Sciatic nerve (tissue), 2 donors: ENCODE results near the gene ACKR3. TPM values are rescaled to one million over a fixed set of nuclear protein-coding genes. Genes with fewer than 3 reads are reported as not detected.

Source experiments
- ATAC-seq: fragments of 200-7000 bp; cut with Tn5 transposase; one replicate; pipeline ENCODE4 v1.9.1; 2020; ENCODE audit warnings: mild to moderate bottlenecking, moderate library complexity
- DNase-seq: peaks from one replicate; pipeline ENCODE4 v3.0.0-alpha.2; 2020; ENCODE audit warnings: low spot score
- intact Hi-C: fragments of 100-400 bp; cut with DNase I; formaldehyde crosslinking; loops from one replicate; pipeline ENCODE4 v1.14.2; 2022
- total RNA-seq: library from RNA; stranded (reverse); fragmentation: NEBNext Ultra II Directional; extraction: Animal tissue kit (Norgen Biotek cat#: 25700); gene quantifications from one replicate; pipeline ENCODE4 v1.2.1, GENCODE V29; 2021
- donor health status: DM: no; HTN: no; CAD: no.
- donor health status: DM: no; HTN: no; CAD: no.

ACKR3 gene
- total RNA-seq, 1 donor from 2014 or later = 90.5 TPM

DNA sequence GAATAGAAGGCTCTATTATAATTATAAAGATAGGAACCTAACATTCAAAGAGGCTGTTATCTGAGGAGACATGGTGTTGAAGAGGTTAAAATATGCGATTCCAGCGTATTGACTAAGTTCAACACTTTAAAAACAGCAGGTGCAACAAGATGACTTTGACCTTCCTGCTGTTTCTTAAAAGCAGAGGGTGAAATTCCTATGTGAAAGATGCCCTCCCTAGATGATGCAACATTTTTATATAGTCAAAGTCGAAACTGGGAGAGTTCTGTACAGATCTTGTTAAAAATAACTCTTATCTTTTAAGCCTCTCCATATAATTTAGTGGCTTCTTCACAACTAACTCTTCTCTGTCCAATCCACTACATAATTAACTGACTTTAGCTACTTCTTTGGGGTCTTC is 4.4 kb upstream of the ACKR3 start:
- intact Hi-C loops = no loop called here
- ATAC-seq = no peak
- no peak for DNase-seq

DNA sequence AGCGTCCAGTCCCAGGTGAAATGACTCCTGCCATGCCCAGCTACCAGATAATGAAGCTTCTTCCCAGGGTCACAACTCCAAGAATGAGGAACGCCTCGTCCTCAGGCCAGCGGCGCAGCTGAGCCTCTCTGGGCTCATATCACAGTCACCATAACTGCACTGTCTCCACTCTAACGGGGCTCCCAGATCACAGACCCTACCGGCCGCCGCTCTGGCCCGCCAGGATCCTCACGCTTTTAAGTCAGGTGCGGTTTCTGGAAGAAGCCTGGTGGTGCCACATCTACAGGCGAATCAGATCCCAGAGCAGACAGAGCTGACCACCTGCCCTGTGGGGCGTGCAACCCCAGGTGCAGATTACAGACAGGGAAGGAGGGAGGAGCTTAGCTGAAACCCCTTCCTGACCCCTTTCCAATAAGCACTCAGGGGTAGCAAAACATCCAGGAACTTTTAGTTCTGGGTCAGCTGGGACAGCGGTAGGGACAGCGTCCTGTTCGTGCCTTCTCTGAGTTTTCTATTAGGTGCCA is 3.7 kb upstream of the ACKR3 start:
- DNase-seq (no peak), ATAC-seq (no peak)
- intact Hi-C loops = no loop called here

DNA sequence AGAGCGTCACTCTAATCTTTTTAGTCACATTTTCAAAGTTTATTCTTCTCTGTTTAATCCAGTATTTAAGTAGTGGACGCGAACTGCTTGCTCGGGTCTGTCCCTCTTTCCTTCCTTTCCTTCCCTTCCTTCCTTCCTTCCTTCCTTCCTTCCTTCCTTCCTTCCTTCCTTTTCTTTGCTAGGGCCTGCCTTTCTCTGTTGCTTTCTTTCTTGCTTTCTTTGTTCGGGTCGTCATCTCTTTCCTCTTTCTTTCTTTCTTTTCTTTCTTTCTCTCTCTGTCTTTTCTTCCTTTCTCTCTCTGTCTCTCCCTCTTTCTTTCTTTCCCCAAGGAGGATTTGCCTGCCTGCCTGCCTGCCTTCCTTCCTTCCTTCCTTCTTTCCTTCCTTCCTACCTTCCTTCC is 3.0 kb upstream of the ACKR3 start:
- no peak for ATAC-seq
- intact Hi-C loops = no loop called here
- no peak for DNase-seq

DNA sequence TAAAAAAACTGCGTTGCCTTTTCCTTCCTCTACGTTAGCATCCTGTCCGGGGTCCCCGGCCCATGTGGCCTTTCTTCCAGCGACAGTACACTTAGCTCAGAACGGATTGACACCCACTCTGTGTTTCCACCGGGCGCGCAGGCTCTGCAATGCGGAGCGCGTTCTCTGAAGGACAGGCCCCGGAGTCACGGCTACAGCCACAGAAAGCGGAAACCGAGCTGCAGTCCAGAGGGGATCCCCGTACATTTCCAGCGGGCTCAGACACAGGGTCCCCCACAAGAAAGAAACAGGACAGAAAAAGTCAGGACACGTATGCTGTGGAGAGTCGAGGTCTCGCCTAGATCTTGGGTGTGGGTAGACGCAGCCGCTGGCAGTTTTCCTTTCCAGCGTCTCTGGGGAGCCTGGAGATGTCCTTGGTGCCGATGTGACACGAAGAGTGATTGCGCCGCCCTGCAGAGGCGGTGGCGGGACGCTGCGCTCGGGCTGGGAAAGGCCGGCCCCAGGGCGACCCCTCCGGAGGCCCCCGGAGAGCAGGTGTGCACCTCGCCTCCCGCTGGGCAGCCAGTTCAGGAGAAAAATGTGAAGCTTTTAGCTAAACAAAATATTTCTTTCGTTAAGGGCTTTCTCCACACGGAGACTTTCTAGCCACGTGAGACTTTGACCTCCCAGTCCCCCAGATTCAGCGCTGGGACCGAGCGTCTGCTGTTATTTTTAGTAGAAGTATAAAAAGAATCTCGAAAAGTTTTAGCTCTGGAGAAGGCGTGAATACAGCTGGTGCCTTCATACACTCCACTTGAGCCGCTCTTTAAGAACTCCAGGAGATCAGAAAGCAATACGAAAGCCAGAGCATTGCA is 1.3 kb upstream of the ACKR3 start:
- peak; percentile 54 for ATAC-seq
- DNase-seq = peak; percentile 78
- intact Hi-C loops = no loop called here

DNA sequence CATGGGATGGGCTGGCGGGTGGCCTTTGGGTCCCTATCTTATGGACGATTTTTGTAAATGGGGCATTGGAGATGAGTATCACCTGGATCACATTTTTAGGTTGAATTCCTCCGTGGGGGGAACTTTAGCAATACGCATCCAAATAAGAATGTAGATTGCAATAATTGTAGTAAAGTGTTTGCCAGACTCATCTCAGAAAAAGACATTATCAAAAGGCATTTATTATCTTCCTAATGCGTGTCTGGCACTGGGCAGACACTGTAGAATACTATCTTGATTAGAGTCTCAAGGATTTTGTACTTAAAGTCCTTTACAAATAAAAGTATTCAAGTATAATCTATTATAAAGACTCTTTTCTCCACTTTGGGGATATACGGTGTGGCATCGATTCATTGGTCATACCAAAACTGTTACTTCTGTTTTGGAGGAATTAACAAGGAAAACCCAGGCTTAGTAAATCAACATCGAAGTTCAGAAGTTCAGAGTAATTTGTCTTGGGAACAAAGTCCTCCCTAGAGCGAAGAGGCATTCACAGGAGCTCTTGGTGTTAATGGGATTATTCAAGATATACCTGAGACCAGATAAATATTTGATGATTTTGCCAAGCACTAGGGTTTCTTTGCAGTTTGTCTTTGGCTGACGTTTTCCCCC is 578 bp upstream of the ACKR3 start:
- ATAC-seq = no peak
- no peak for DNase-seq
- intact Hi-C loops = no loop called here

DNA sequence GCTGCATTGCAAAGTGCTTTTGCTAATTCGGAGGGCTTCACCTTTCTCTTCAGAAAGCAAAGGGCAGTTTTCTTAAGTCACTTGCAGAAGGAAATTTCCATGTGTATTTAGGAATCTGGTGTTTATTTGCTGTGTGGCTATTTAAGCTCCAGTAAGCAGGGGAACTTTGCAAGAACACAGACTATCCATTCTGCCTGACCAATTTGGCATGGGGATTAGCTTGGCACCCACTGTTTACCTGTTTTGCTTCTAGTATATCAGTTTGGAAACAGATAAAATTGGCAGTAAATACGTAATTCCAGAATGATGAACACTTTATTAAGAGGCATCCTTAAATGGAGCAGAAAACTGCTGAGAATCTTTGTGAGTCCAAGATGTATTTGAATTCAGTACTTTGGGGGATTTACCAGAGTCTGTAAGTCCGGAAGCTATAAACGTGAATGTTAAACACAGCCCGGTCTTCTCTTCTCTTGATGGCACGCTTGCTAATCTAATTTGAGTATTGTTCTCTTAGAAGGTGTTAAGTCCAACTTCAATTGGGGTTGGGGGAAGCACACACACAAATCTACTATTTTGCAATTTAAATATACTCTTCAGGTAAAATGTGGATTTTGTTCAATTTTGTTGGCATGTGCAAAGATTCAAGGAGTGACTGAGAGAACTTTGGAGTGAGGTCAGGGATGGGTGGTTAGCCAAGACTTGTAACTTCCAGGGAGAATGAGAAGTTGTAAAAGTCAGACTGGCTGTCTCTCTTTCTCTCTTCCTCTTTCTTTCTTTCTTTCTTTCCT is 650 bp downstream of the ACKR3 start:
- no peak for DNase-seq
- no peak for ATAC-seq

DNA sequence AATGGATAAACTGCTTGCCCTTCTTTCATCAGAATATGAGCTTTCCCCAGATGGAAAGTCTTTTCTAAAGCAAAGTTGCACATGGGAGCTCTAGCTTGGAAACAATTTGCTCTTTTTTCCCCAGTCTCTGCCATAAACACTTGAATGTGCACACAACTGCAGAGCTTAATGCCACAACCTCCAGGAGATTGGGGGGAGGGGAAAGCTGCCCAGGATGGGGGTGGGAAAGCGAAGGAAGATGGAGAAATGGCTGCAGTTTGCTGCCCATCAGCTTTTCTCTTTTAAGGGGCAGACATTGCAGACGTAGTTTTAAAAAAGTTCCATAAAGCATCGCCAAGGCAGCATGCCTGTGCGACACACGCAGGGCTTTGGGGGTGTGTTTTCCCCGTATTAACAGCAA is 1.5 kb downstream of the ACKR3 start:
- ATAC-seq = no peak
- intact Hi-C loops = no loop called here
- no peak for DNase-seq

More for the DNA sequence above, 650 bp downstream of the ACKR3 start:
- intact Hi-C loops = no loop called here

DNA sequence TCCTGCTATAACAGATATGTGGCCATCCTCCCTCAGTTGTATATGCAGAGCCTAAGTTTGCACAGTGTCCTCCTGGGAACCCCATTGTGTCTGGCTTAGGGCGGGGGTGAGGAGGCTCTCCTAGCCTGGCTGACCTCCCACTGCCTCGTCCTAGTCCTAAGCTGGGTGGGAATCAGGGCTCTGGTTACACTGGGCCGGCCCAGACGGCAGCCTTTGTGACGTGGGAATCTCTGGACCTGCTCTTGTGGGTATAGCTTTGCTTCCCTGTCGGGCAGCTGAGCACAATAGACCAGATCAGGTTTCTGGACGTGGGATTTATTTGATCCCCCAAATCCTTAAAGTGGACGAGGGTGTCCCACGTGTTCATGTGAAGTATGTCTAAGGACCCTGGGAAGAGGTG is 2.9 kb downstream of the ACKR3 start:
- intact Hi-C loops = no loop called here

DNA sequence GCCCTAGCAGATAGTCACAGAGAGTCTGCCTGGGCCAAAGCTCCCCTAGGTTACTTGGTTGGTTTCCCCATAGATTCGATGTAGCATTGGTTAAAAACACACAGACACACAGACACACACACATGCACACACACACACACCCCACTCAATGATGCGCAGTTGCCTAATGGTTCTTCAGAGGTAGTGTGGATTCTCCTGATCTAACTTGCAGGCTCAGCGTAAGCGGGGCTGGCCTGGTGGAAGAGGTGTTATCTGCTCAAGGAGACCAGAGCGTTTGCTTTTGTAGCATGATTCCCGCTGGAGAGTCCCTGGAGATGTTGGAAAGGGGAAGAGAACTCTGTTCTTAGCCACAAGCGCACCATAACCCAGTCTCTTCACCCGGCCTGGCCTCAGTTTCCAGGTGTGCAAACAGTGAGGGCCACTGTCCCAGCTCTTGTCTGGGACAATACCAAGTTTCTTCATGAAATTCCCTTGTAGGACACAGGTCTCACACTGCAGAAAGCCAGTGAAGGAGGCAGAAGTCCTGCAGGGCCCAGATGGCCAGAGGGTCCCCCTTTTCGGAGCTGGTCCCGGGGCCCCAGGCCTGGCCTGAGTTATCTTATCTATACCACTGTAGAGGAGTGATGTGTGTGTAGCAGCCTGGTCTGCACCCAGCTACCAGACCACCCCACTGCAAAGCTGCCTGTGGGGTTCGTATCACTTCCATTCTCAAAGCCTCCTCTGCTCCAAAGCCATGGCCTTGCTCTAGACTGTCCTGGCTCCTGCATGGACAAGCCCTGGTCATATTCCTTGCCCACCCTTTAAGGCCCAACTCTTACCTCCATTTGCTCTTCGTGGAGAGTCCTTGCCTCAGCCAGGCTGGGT is 3.7 kb downstream of the ACKR3 start:
- DNase-seq = no peak
- ATAC-seq = no peak
- intact Hi-C loops = no loop called here

More for the DNA sequence above, 2.9 kb downstream of the ACKR3 start:
- ATAC-seq = peak; percentile 11
- no peak for DNase-seq

DNA sequence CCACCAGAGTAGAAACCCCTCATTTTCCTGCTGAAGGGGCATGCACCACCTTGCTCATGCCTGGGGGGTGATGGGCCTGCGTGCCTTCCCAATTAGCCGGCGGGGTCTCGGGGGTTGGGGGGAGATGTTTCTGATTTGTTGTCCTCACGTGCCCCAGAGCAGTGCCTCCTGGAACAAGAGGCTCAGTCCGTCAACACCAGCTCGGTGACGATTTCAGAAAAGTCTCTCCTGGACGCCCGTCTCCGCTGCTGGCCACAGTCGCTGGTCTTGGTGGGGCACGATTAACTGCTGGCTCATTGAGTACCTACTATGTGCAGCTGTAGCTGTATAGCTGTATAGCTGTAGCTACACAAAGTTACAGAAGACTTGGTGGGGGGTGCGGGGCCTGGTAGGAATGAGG is 4.4 kb downstream of the ACKR3 start:
- intact Hi-C loops = no loop called here
- no peak for ATAC-seq
- no peak for DNase-seq

DNA sequence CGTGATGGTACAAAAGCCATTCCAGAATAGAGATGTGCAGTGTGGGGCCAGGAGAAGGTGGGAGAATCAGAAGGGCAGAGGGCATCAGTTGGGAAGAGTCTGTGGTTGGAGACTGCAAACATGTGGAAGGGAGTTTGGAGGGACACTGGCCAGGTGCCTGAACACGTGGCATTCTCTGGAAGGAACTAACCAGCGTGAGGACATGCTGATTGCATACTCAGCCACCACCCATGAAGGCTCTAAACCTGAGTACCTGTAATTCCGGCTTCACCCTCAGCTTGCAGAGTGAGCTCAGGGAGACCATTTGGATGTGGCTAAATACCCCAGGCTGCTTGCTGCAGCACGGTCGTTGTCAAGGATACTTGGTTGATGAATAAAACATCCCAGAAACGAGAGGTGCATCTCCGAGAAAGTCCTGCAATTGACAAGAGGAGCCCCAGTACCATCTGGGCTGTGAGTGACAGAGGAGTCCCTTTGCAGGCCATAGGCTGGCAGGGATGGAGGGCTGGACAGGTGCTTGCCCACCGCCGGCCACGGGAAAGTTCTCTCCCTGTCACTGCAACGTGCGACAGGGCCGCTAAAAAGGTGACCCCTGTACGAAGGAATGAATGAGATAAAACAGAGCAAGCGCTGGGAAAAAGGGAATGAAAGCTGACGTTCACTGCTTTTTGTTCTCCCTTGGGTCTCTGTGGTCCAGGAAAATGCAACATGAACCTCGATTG is 5.0 kb downstream of the ACKR3 start:
- DNase-seq (no peak), ATAC-seq (no peak)
- intact Hi-C loops = no loop called here

DNA sequence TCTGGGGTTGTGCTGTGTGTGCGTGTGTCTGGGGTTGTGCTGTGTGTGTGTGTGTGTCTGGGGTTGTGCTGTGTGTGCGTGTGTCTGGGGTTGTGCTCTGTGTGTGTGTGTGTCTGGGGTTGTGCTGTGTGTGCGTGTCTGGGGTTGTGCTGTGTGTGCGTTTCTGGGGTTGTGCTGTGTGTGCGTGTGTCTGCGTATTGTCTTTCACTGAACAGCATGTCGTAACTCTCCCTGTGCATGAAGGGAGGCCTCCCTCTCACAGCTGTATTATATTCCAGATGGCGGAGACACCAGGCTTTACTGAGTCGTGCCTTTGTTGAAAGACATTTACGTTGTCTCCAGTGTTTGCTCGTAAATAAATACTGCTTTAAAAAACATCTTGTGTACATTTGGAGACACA is 5.9 kb downstream of the ACKR3 start:
- DNase-seq (no peak), ATAC-seq (no peak)
- intact Hi-C loops = no loop called here

DNA sequence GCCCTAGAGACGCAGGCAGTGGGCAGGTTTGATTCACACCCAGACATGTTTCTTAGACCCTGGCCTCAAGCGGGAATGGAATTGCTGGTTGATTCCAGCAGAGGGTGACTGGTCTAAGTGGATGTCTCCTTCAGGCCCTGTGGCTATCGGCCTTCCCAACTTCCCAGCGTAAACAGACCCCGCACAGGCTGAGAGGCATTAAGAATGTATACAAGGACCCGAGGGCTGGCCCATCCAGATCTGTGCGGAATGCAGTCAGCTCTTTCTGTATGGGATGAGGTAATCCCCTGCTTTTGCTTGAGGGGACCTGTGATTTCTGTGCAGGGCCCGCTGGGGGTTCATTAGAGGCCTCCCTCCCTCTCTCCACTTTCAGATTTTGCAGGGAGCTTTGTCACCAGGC is 6.5 kb downstream of the ACKR3 start:
- intact Hi-C loops = no loop called here
- ATAC-seq = no peak
- no peak for DNase-seq

DNA sequence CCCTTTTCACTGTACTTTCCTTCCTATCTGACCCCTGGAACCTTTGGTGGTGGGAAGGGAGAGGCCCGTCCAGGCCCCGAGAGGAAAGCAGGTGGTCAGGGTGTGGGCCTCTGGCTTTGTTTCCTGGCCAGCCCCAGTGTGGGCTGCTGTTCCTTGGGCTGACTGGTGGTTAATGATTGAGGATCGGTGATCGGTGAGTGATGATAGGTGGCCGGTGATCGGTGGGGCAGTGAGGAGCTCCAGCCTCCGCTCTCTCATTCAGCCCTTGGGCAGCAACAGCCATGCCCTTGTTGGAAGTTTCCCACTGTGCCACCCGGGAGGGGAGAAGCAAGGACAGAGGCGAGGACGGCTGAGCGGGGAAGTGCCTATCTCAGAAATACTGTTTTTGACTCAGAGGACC is 7.3 kb downstream of the ACKR3 start:
- DNase-seq (no peak), ATAC-seq (no peak)
- intact Hi-C loops = no loop called here

DNA sequence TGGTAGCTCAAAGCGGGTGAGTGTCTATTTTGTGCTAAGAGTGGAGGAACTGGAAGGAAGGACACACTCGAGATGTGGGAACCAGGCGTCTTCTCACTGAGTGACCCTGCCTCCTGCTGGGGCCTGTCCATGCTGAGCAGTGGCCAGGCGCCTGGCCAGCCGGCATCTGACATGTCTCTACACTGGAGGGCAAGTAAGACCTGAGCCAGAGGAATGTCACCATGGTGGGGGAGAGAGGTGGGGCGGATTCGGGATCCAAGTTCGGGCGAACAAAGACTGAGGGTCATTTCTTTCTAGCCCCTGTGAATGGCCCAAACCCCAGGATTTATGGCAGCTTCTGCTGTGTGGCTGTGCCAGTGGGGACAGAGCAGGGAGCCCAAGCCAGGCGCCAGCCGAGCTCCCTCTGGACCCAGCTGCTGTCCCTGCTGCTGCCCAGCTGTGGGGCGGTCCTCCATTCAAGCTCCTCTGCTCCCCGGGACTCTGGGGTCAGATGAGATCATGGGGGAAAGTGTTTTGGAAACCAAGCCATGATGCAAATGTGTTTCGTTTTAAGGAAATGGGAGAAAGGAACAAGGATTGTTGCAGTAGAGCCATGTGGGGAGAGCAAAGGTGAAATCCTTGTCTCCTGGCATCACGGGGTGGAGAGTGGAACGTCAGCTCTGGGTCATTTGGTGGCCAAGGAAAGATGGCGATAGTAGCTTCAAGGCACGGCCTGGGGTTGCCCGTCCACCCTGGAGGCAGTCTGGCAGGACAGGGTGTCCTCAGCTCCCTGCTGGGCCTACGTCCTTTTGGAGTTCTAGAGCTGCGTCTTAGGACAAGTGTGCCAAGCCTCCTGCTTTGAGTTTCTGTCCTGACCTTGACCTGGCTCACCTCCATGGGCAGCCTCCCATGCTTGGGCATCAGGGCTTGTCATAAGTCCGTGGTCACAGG is 8.1 kb downstream of the ACKR3 start:
- DNase-seq (no peak), ATAC-seq (peak; percentile 1)
- intact Hi-C loops = no loop called here

DNA sequence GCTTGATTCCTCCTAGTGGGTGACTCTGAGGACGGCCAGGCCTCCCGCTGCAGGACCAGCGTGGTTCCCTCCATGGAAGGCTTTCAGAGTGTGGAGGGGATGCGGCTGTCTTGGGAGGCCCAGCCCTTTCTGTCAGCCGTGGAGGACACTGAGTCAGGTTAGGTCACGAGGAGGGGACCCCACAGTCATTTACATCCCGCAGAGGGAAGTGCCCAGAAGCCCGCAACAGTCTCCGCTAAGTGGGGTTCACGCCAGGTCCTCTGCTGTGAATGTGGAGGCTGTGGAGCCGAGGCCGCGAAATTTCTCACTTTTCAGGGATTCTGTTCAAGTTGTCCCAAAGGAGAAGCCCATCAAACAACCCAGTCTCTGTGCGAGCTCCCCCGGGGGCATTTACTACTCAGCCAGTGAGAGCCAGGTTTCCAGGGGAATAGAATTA is 8.8 kb downstream of the ACKR3 start:
- no peak for DNase-seq
- intact Hi-C loops = no loop called here
- ATAC-seq = no peak
